NCI-H128 (cell line): ENCODE results near the gene PTPRG.

Source experiments
- DNase-seq: peaks from one replicate; lab custom pipeline; 2025; ENCODE audit not compliant: unreplicated experiment; lab: John Stamatoyannopoulos, UW

The PTPRG gene

DNA sequence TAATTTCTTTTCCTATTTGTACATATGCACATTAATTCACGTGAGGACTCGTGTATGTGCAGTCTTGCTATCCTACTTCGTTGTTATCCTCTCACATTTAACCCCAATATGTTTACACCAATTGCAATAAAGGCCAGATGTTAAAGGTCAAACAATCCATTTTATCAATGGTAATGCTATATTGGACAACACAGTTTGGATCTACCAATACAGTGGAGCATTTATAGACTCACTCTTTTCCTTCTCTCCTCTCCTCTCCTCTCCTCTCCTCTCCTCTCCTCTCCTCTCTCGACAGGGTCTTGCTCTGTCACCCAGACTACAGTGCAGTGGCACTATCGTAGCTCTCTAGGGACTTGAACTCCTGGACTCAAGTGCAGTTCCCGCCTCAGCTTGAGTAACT is 324.0 kb downstream of the PTPRG start:
- no peak for DNase-seq

DNA sequence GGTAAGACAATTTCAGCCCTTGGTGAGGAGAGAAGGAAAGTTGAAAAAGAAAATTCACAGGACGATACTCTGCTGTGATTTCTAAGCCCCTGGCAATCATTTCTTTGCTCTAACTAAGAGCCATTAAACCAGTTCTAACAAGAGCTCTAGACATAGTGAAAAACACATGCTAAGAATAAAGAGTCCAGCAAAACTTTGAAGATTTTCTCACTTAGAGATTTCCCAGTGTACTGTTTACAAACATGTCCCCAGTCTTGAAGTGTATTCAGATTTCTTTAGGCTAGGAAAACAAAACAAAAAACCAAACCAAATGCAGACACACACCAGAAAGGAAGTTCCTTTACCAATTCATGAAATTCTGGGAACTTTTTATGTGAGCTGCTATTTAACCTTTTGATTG is 325.8 kb downstream of the PTPRG start:
- no peak for DNase-seq

DNA sequence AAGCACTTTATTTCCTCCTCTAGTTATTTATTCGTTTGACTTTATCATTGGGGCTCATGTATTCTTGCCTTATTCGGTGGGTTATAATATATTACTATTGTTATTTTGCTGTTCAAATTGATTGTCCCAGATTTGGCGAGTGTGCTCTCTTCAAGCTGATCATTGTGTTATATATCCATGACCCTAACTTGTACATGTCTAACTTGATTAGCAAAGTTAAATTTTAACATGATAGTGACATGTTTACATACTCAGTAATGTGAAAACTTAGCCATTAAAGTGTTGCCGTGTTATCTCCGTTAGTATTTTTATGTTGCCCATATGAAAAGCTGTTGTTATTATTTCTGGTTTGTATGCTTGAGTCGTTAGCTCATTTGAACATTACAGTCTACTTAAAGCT is 327.9 kb downstream of the PTPRG start:
- DNase-seq = no peak

DNA sequence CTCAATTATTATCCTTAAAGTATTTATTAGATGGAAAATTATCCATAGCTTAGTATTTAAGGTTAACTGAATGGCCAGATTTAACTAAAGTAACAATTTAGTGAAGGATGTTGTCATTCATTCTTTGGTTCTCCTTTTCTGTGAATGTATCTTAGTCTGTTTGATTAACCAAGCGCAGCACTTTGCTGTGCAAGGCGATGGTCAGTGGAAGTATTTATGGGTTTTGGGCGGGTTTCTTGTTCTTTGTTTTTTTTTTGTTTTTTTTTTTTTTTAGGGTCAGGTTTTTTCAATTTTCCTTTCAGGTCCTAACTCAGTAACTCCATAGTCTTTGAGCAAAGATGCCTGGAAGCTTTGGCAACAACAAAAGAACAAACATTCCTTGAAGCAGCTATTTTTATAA is 328.8 kb downstream of the PTPRG start:
- no peak for DNase-seq

DNA sequence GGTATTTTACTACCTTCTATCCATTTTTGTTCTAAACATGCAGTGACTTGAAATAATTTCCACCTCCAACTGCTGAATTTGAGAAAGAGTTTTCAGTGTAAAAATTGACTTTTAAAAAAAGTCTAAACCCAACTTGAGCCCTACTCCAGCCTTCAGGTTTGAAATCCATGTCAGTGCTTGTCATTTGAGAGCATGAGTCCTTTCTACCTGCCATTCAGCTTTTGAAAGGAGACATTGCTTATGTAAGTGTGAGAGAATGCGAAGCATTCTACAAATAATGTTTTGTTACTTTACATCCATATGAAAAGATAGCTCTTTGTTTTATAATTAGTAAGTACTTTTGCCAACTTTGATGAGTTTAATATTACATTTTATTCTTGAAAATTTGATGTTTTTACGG is 329.2 kb downstream of the PTPRG start:
- DNase-seq = no peak

DNA sequence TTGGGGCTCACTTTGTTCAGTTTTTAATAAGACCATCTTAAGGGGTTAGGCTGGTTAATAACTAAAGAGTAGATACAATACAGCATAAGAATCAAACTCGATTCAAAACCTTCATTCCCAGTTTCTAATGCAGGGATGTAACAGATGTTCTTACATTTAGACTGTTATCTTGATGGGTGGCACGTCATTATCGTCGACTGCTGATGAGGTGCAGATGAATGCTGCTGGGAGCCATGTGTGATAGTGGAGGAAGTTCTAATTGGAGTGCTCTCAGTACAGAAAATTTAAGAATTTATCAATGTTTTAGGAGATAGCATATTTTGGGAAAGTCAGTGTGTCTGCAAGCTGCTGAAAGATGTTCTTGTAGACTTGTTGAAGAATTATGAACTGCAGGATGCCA is 331.5 kb downstream of the PTPRG start:
- no peak for DNase-seq

DNA sequence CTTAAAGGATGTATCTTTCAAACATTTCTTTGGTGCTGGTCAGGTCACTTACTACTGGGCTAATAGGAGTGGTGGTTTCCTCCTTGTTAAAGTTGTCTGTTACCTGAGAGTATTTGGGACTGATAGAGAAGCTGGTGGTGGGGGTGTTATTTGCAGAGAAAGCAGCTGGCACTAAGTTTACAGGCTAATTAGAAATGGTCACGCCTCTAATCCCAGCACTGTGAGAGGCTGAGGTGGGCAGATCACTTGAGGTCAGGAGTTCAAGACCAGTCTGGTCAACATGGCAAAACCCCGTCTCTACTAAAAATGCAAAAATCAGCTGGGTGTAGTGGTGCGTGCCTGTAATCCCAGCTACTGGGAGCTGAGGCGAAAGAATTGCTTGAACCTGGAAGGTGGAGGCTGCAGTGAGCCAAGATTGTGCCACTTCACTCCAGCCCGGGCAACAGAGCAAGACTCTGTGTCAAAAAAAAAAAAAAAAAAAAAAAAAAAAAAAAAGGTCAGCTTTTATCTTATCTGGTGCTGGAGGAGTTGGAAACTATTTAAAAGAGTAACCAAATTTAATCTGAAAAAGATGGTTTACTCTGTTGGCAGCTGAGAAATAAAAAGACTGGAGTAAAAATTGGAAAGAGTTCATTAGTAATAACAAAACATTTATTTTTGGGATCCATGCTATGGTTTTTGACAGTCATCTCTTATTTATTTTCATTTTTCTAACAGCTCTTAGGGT is 332.6 kb downstream of the PTPRG start:
- DNase-seq = no peak

DNA sequence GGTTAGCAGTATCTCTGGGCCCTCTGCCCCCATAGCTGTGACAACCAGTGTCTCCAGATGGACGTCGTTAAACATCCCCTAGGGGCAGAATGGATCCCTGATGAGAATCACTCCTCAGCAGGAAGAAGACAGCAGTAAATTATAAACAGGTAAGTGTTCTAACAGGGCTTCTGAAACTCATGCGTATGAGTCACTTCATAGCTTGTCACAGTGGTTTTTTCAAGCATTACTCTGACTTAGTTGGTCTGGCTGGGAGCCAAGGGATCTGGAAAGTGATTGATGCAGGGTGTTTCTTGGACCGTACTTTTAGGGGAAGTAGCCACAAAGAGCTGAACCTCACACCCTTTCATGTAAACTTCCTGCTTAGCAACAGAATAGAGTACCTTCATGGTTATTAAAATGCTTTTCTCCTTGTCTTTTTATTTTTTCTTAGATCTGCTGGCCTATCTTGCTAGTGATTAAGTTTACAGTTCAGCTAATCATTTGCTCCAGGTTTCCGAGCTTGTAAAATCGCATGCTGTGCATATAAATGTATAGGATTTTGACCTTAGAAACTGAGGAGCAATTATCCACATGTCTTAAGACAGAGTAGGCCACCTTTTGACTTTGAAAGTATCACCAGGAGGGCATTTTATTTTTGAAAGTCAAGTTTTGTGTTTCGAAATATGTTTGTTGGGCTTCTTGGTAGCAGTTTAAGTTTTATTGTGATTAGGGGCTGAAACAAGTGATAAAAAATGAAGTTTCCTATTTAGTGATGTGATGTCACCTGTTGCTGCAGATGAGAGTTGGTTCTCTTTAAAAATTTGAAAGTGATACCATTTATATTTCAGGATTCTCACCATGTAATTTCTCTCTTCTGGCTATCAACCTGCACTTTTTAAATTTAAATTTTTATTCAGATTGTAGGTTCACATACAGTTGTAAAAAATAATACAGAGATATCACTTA is 333.9 kb downstream of the PTPRG start:
- DNase-seq = no peak

DNA sequence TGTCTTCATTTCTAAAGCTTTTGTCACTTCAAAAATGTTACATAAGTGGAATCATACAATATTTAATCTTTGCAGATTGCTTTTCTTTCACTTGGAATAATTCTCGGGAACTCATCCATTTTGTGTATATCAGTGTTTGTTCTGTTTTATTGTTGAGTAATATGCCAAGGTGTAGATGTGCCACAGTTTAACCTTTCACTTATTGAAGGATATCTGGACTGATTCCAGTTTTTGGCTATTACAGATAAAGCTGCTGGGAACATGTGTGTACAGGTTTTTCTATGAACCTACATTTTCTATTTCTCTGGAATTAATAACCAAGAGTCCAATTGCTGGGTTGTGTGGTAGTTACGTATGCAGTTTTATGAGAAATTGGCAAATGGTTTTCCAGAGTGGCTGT is 334.9 kb downstream of the PTPRG start:
- DNase-seq = no peak

DNA sequence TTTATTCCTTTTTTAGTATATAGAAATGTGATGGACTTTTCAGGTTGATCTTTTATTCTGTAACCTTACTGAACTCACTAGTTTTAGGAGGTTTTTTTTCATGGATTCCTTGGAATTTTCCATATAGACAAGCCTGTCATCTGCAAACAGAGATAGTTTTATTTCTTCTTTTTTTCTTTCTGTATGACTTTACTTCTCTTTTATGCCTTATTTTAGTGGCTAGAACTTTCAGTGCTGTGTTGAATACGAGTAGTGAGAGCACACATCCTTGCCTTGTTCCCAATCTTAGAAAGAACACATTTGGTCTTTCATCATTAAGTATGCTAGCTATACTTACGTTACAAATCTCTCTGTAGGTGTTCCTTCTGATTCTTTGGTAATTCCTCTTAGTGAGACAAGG is 336.5 kb downstream of the PTPRG start:
- DNase-seq = no peak

DNA sequence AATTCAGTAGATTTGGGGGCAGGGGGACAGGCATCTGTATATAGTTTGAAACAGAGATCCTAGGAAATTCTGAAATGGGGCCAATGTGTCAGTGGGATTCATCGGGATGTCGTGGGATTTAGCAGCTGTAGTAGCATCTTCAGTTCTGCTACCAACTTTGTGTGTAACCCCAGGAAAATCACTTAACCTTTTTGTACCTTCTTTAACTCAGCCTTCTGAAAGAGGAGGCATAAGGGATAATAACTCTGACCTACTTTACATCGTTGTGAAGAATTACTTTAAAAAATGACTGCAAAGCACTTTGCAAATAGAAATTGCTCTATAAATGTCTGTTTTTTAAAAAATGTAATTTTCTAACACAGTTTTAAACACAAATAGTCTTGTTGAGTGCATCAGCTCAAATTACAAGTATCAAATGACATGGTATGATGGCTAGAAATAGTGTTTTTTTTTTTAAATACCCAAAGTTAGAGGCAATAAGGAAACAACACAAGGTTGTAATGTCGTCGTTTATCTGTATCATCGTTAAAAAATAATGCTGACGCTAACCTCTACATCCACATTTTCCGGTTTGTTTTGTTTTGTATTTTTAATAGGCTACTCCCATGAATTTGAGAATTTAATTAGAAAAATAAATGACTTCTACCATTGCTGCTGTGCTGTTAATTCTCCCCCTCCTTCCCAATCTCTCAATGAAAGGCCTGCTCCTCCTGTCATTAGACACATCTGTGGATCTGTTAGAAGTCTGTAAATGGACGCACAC is 338.5 kb downstream of the PTPRG start:
- no peak for DNase-seq

DNA sequence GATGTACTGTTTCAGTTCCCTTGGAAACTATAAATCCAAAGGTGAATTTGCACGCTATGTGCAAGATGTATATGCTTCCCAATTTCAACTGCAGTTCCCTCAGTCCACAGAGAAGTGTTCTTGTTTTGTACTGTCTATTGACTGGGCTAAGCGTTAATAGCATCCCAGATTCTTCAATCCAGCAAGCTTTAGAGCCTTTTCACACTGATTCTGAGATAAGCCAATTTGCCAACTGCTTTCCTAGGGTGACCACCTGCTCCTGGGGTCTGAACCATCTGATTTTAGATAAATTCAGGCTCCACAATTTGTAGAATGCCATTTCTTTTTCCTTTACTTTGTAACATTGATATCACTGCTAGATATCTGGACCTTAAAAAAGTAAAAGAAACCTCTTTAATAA is 340.1 kb downstream of the PTPRG start:
- DNase-seq = no peak

DNA sequence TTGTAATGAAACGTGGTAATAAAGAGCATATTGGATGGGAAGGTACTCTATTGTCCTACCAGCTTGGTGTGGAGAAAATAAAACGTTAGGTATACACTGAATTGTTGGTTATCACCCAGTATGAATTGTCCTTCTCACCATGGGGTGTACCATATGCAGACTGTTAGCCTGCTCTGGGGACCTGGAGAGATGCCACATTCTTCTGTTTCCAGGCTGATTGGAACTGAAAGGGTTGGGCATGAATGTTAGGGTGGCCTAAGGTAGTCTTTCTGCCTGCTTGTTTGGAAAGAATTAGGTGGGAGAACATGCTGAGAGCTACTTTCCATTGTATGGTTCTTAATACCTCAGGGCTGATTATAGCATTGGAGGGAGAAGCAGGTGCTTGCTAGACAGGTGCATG is 340.6 kb downstream of the PTPRG start:
- DNase-seq = no peak

DNA sequence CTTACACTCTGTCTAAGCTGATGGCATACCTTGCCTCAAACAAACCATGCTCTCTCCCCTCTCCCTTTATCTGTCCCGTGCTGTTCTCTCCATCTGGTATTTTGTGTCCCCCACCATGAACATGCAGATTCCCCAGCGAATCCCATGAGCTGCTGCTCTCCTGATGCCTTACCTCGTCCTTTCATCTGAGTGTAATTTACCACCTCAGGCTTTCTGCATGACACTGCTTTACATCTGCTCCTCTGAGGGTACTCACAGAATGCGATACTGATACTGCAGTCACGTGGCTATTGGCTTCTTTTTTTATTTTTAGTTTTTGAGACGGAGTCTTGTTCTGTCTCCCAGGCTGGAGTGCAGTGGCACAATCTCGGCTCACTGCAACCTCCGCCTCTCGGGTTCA is 341.7 kb downstream of the PTPRG start:
- no peak for DNase-seq

DNA sequence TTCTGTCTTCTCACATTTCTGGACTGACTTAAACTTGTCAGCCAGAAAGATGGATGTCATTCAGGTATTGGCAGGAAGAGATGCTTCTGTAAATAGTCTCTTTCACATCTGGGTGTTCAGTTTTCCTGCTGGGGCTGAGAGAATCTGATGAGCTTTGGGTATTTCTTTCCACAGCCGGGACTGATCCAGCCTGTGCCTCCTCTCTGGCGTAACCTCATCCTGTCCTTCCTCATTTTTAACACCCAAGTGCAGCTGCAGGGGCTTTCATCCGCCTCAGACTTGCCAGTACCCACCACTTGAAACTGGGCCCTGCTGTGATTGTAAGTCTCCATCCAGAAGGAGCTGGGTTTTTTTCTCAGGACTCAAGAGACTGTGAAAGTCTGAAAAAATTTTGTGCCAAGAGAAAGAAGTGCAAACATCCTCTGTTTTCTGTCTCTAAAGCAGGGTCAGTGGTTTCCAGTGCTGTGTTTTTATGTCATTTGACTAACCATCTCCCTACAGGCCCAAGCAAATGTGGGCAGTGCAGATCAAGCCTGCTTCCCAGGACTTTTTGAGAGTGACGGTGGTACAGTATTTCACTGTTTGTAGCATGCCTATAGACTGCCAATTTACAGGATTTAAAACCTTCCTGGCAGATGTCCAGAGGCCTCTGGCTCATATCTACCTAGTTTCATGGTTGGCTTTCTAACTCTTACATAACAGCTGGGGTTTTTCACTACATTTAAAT is 342.7 kb downstream of the PTPRG start:
- no peak for DNase-seq

DNA sequence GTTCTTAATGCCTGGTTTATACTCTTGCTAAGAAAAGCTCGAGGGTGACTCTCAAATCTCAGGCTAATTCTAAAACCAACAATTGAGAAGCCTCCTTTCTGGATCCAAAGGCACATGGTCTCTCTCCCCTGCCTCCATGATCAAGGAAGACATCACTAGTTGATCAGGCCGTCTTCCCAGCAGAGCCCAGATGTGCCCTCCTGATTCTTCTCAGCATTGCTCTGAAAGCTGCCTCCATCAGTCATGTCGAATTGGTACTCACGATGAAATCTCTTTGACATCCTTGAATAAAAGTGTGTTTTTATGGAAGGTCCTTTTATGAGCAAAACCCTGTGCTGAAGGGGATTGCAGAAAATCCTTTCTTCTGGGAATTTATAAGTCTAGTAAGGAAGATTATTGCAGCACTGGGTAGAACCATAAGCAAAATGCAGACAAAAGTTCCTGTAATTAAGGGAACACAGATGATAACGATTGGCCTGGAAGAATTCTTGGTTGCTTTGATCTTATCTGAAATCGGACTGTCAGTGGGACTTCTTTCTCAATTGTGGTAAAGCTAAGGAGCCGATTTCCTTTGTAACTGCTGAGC is 345.9 kb downstream of the PTPRG start:
- DNase-seq = no peak

DNA sequence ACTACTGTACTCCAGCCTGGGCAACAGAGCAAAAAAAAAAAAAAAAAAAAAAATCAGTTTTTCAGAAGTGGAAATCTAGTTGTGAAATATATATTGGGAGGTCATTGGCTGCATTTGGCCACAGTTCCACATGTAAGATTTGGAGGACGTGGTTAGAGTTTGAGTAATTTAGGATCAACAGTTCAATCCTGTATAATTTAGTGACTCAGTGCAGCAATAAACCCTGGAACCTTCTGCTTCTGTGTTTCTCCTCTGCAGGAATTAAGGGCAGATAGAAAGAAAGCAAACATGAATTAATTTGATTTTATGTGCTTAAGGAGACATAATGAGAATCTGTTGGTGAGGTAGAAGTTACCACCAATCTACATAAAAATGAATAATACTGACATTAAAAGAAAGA is 347.0 kb downstream of the PTPRG start:
- DNase-seq = no peak

DNA sequence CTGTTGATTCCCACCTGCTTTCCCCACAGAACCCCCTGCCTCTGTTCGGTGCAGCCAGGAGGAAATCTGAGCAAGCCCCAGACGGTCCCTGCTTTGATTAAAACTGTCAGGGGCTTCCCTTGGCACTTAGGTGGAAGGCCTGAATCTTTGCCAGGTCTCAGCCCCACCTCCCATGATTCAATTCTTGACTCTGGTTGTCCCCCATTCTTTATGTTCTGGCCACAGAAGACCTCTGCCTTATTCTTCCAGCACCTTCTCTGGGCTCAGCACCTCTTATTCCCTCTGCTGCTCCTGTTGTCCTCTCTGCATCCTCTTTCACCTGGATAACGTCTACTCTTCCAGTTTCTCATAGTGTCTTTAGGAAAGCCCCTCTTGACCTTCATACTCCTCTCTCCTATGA is 349.4 kb downstream of the PTPRG start:
- no peak for DNase-seq

DNA sequence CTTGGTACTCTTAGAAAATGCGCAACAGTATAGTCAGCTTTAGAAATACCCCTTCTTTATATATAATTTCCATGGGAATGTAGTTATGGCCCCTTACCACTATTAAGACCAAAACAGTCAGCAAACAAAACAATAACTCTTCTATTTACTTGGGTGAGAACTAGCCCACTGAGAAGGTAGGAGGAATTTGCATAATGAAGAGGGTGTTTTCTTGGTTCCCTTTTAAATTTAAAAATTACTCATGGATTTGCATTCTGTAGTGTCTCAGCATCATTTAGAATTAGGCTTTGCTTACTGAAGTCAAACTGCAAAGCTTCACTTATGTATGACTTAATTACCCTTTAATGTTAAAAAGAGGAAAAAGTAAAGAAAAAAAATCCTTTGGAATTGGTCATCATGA is 350.8 kb downstream of the PTPRG start:
- no peak for DNase-seq

DNA sequence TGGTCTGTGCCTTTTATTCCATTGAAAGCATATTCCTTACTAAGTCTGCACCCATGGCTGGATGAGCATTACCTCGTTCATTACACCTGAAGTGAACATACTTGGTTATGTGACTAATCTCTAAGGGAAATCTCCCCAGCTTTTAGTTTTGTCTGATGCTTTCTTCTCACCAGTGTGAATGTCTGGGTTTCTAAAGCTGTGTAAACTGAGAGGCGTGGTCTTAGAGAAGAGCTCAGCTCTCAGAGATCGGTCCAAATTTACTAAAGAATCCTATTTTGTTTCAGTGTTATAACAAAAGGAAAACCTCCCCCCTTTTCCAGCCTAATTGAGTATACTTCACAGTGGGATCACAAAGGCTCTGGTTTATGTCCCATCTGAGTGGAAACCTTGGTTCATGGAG is 352.3 kb downstream of the PTPRG start:
- DNase-seq = no peak

DNA sequence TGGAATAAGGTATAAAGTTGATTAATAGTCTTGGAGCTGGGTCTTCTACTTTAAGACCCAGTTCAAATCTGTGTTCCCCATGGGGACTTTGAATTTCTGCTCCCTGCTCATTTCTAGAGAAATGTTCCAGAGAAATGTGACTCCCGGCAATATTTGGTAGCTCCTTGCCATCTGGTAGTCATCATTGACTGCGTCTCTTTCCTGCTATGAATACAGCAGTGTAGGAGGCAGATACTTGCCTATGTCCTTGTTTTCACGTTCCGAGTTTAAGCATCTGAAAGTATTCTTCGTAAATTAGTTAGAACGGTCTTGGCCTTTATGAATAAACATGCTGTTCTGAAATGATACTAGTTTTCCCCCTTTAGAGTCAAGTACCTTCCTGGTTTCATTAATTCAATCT is 352.9 kb downstream of the PTPRG start:
- no peak for DNase-seq
